Karpas-422 (cell line): ENCODE data around the gene CELF5. TPM values are rescaled to one million over a fixed set of nuclear protein-coding genes. Genes with fewer than 3 reads are reported as not detected.
"Not testable (repeated sequence)": the region's sequence is repeated elsewhere in the genome, so short reads cannot be mapped to it uniquely, and the experiment has no call there.

ENCODE experiments used
- DNase-seq: peaks from one replicate; pipeline ENCODE4 v3.0.0-alpha.2; 2015
- H2AFZ ChIP-seq: fragments of 200-600 bp; sonication (generic); 2 replicates; pipeline ENCODE4 v1.6.1; 2014; ENCODE audit warnings: antibody characterized with exemption, low read length, mixed read lengths
- H3K27ac ChIP-seq: fragments of 200-600 bp; sonication (generic); 2 replicates; pipeline ENCODE4 v1.5.1; 2014; ENCODE audit warnings: mild to moderate bottlenecking, low read length, moderate library complexity
- H3K27me3 ChIP-seq: fragments of 200-600 bp; sonication (generic); 2 replicates; pipeline ENCODE4 v1.6.1; 2014; ENCODE audit warnings: low read length, mixed read lengths
- H3K36me3 ChIP-seq: fragments of 200-600 bp; sonication (generic); 2 replicates; pipeline ENCODE4 v1.6.1; 2014; ENCODE audit warnings: low read length, mixed read lengths; ENCODE audit not compliant: insufficient read depth
- H3K4me1 ChIP-seq: fragments of 200-600 bp; sonication (generic); 2 replicates; pipeline ENCODE4 v1.6.1; 2014; ENCODE audit warnings: mild to moderate bottlenecking, low read length, mixed read lengths
- H3K4me2 ChIP-seq: fragments of 200-600 bp; sonication (generic); 2 replicates; pipeline ENCODE4 v1.6.1; 2014; ENCODE audit warnings: low read length, low read depth, mild to moderate bottlenecking; ENCODE audit not compliant: poor library complexity, severe bottlenecking
- H3K4me3 ChIP-seq: fragments of 200-600 bp; sonication (generic); 2 replicates; pipeline ENCODE4 v1.5.1; 2014; ENCODE audit warnings: mild to moderate bottlenecking, antibody characterized with exemption, low read length, mixed read lengths
- H3K79me2 ChIP-seq: fragments of 200-600 bp; sonication (generic); 2 replicates; pipeline ENCODE4 v1.6.1; 2014; ENCODE audit warnings: mild to moderate bottlenecking, low read length, mixed read lengths
- H3K9ac ChIP-seq: fragments of 200-600 bp; sonication (generic); 2 replicates; pipeline ENCODE4 v1.6.0; 2014; ENCODE audit warnings: low read length
- H3K9me2 ChIP-seq: fragments of 200-600 bp; sonication (generic), shearing (Covaris generic); replicated peaks from 2 replicates; pipeline ENCODE4 v1.6.0; 2014; ENCODE audit warnings: mild to moderate bottlenecking, low read length, moderate library complexity; ENCODE audit not compliant: insufficient read depth
- H3K9me3 ChIP-seq: fragments of 300-700, 200-600 bp; sonication (generic); 2 replicates; pipeline ENCODE4 v1.6.1; 2014; ENCODE audit warnings: low read length, mixed read lengths
- H4K20me1 ChIP-seq: fragments of 200-600 bp; sonication (generic); 2 replicates; pipeline ENCODE4 v1.6.1; 2014; ENCODE audit warnings: mild to moderate bottlenecking, antibody characterized with exemption, low read length, low read depth; ENCODE audit not compliant: insufficient read depth
- total RNA-seq: library from RNA; depleted of rRNA; stranded (reverse); fragments of >200 nt; shearing (Covaris generic); gene quantifications from 2 replicates; pipeline ENCODE4 v1.2.3, GENCODE V29; 2014; ENCODE audit warnings: low replicate concordance

The CELF5 gene
- total RNA-seq, 1 experiment from 2014 or later, result not detected

- no peaks in the 10 kb centered on the region for H3K9me3 ChIP-seq
- H3K27me3 ChIP-seq, result no peaks in the 10 kb centered on the region
- H3K4me2 ChIP-seq, result no peak overlapping the region
- H3K9ac ChIP-seq, result no peak overlapping the region
- no peaks in the 10 kb centered on the region for H4K20me1 ChIP-seq
- no peak overlapping the region for H3K4me3 ChIP-seq
- no peaks in the 10 kb centered on the region for H3K9me2 ChIP-seq
- H3K27ac ChIP-seq, result no peak overlapping the region
- no peaks in the 10 kb centered on the region for H3K79me2 ChIP-seq
- H2AFZ ChIP-seq, result no peak overlapping the region
- no peaks in the 10 kb centered on the region for H3K4me1 ChIP-seq
- no peak for DNase-seq
- H3K36me3 ChIP-seq, result no peaks in the 10 kb centered on the region
These were observed 71.6 kb downstream of the CELF5 start for GRCh38 chr19:3296034-3296433.

- Histone ChIP-seq H3K4me1 (no peaks in the 10 kb centered on the region), H3K79me2 (no peaks in the 10 kb centered on the region), H3K27me3 (no peaks in the 10 kb centered on the region), H3K36me3 (no peaks in the 10 kb centered on the region), H3K27ac (no peak overlapping the region), H3K9ac (no peak overlapping the region), H2AFZ (no peak overlapping the region), H3K9me2 (no peaks in the 10 kb centered on the region), H3K4me3 (no peak overlapping the region), H4K20me1 (no peaks in the 10 kb centered on the region), H3K4me2 (no peak overlapping the region), H3K9me3 (no peaks in the 10 kb centered on the region)
- no peak for DNase-seq
These were observed 72.0 kb downstream of the CELF5 start for GRCh38 chr19:3296446-3296845.

DNA sequence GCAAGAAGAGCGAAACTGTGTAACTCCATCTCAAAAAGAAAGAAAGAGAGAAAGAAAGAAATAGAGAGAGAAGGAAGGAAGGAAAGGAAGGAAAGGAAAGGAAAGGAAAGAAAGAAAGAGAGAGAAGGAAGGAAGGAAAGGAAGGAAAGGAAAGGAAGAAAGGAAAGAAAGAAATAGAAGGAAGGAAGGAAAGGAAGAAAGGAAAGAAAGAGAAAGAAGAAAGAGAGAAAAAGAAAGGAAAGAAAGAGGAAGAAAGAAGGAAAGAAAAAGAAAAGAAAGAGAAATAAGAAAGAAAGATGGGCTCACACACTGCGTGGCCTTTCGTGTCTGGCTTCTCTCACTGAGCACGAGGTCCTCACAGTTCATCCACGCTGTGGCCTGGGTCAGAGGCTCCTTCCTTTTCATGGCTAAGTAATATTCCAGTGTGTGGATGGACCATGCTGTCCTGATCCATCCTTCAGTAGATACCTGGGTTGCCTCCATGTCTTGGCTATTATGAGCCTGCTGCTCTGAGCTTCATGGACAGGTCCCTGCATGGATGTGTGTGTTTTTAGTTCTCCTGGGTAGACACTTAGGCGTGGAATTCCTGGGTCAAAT lies 74.5 kb downstream of the CELF5 start:
- no peaks in the 10 kb centered on the region for H4K20me1 ChIP-seq
- no peak overlapping the region for H3K27ac ChIP-seq

DNA sequence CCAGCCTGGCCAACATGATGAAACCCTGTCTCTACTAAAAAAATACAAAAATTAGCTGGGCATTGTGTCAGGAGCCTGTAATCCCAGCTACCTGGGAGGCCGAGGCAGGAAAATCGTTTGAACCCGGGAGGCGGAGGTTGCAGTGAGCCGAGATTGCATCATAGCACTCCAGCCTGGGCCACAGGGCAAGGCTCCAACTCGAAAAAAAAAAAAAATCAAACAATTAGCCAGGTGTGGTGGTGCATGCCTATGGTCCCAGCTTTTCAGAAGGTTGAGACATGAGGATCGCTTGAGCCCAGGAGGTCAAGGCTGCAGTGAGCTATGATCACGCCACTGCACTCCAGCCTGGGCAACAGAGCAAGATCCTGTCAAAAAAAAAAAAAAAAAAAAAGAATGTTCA lies 76.1 kb downstream of the CELF5 start:
- not testable (repeated sequence) for H3K9me2 ChIP-seq, H4K20me1 ChIP-seq, H3K4me2 ChIP-seq, H3K4me3 ChIP-seq, H3K9me3 ChIP-seq, H3K9ac ChIP-seq, H3K4me1 ChIP-seq, H3K36me3 ChIP-seq, H2AFZ ChIP-seq, DNase-seq, H3K79me2 ChIP-seq, H3K27ac ChIP-seq, H3K27me3 ChIP-seq

More for the DNA sequence above, 74.5 kb downstream of the CELF5 start:
- H3K9me3 ChIP-seq, result no peaks in the 10 kb centered on the region
- H2AFZ ChIP-seq, result no peak overlapping the region
- H3K9ac ChIP-seq, result no peak overlapping the region
- H3K4me3 ChIP-seq, result no peak overlapping the region
- no peaks in the 10 kb centered on the region for H3K9me2 ChIP-seq
- H3K27me3 ChIP-seq, result no peaks in the 10 kb centered on the region
- H3K79me2 ChIP-seq, result no peaks in the 10 kb centered on the region
- H3K4me1 ChIP-seq, result no peaks in the 10 kb centered on the region
- no peak for DNase-seq
- no peak overlapping the region for H3K4me2 ChIP-seq
- no peaks in the 10 kb centered on the region for H3K36me3 ChIP-seq

DNA sequence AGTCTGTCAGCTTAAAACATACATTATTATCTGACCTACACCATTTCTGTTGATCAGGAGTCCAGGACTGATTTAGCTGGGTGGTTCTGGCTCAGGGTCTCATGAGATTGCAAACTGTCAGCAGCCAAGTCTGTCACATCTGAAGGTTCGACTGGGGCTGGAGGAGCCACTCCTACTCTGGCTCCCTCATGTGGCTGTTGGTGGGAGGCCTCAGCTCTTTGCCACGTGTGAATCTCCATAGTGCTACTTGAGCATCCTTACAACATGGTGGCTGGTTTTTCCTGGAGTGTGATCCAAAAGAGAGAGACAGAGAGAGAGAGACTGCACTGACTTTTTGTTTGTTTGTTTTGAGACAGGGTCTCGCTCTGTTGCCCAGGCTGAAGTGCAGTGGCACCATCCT lies 78.3 kb downstream of the CELF5 start:
- Histone ChIP-seq H3K9me3 (no peaks in the 10 kb centered on the region), H3K4me3 (no peak overlapping the region), H3K4me2 (no peak overlapping the region), H3K36me3 (no peaks in the 10 kb centered on the region), H3K4me1 (no peaks in the 10 kb centered on the region), H3K9me2 (no peaks in the 10 kb centered on the region), H3K9ac (no peak overlapping the region), H4K20me1 (no peaks in the 10 kb centered on the region), H3K27me3 (no peaks in the 10 kb centered on the region), H2AFZ (no peak overlapping the region), H3K79me2 (no peaks in the 10 kb centered on the region), H3K27ac (no peak overlapping the region)
- DNase-seq, result peak; percentile 67

- H3K4me1 ChIP-seq, result no peaks in the 10 kb centered on the region
- no peak overlapping the region for H2AFZ ChIP-seq
- peak; percentile 91 for DNase-seq
- no peaks in the 10 kb centered on the region for H3K9me3 ChIP-seq
- no peaks in the 10 kb centered on the region for H3K79me2 ChIP-seq
- H3K4me2 ChIP-seq, result no peak overlapping the region
- no peak overlapping the region for H3K27ac ChIP-seq
- no peak overlapping the region for H3K4me3 ChIP-seq
- no peaks in the 10 kb centered on the region for H3K27me3 ChIP-seq
- H3K36me3 ChIP-seq, result no peaks in the 10 kb centered on the region
- H4K20me1 ChIP-seq, result no peaks in the 10 kb centered on the region
- H3K9me2 ChIP-seq, result no peaks in the 10 kb centered on the region
- no peak overlapping the region for H3K9ac ChIP-seq
These were observed 80.5 kb downstream of the CELF5 start for GRCh38 chr19:3304871-3305423.

GRCh38 chr19:3309724-3310123 lies 85.3 kb downstream of the CELF5 start:
- no peak overlapping the region for H3K4me2 ChIP-seq
- no peak overlapping the region for H3K27ac ChIP-seq
- no peaks in the 10 kb centered on the region for H3K27me3 ChIP-seq
- no peaks in the 10 kb centered on the region for H3K9me2 ChIP-seq
- H3K79me2 ChIP-seq, result no peaks in the 10 kb centered on the region
- DNase-seq, result no peak
- H3K36me3 ChIP-seq, result no peaks in the 10 kb centered on the region
- H3K4me3 ChIP-seq, result no peak overlapping the region
- no peak overlapping the region for H2AFZ ChIP-seq
- H3K9me3 ChIP-seq, result no peaks in the 10 kb centered on the region
- no peaks in the 10 kb centered on the region for H4K20me1 ChIP-seq
- H3K9ac ChIP-seq, result no peak overlapping the region
- no peaks in the 10 kb centered on the region for H3K4me1 ChIP-seq

DNA sequence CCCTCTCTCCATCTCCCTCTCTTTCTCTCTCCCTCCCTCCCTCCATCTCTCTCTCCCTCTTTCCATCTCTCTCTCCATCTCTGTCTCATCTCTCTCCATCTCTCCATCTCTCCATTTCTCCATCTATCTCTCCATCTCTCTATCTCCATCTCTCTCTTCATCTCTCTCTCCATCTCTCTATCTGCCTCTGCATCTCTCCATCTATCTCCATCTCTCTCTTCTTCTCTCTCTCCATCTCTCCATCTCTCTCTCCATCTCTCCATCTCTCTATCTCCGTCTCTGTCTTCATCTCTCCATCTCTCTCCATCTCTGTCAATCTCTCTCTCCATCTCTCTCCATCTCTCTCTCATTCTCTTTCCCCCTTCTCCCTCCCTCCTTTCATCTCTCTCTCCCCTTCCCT lies 85.8 kb downstream of the CELF5 start:
- H3K4me1 ChIP-seq, result no peaks in the 10 kb centered on the region
- no peak overlapping the region for H3K4me3 ChIP-seq
- no peaks in the 10 kb centered on the region for H3K79me2 ChIP-seq
- no peaks in the 10 kb centered on the region for H3K27me3 ChIP-seq
- no peaks in the 10 kb centered on the region for H3K9me2 ChIP-seq
- H3K4me2 ChIP-seq, result no peak overlapping the region
- no peak overlapping the region for H2AFZ ChIP-seq
- no peaks in the 10 kb centered on the region for H4K20me1 ChIP-seq
- no peak overlapping the region for H3K9ac ChIP-seq
- no peak overlapping the region for H3K27ac ChIP-seq
- no peaks in the 10 kb centered on the region for H3K36me3 ChIP-seq
- DNase-seq, result no peak
- no peaks in the 10 kb centered on the region for H3K9me3 ChIP-seq
